ENCODE results near the gene TIMM13. TPM values are rescaled to one million over a fixed set of nuclear protein-coding genes. Genes with fewer than 3 reads are reported as not detected.
"Not testable (repeated sequence)": the region's sequence is repeated elsewhere in the genome, so short reads cannot be mapped to it uniquely, and the experiment has no call there.

TIMM13 gene
- total RNA-seq, 4 donors from 2014 or later = 34.2 to 52.8 (median 44.9) TPM

DNA sequence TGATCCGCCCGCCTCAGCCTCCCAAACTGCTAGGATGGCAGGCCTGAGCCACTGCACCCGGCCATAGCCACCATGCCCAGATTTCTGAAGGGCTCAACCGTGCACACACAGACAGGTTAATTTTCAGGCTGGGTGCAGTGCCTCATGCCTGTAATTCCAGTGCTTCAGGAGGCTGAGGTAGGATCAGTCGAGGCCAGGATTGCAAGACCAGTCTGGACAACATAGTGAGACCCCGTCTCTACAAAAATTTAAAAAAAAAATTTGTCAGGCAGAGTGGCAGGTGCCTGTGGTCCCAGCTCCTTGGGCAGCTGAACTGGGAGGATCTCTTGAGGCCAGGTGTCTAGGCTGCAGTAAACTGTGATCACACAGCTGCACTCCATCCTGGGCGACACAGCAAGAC is 7.6 kb downstream of the TIMM13 start:
- H3K4me3 ChIP-seq (ENCODE audit: low read depth, poor library complexity, severe bottlenecking) = no peak overlapping the region
- WGBS, 2 donors = 88 to 98% methylated on average over 7 of the region's 7 CpGs
- intact Hi-C loops (cut with DNase I; ENCODE audit: low total_unique reads) = no loop called here
- no peak for DNase-seq (ENCODE audit: low spot score in 2 of 2)
- TF ChIP-seq, protein P1, sequence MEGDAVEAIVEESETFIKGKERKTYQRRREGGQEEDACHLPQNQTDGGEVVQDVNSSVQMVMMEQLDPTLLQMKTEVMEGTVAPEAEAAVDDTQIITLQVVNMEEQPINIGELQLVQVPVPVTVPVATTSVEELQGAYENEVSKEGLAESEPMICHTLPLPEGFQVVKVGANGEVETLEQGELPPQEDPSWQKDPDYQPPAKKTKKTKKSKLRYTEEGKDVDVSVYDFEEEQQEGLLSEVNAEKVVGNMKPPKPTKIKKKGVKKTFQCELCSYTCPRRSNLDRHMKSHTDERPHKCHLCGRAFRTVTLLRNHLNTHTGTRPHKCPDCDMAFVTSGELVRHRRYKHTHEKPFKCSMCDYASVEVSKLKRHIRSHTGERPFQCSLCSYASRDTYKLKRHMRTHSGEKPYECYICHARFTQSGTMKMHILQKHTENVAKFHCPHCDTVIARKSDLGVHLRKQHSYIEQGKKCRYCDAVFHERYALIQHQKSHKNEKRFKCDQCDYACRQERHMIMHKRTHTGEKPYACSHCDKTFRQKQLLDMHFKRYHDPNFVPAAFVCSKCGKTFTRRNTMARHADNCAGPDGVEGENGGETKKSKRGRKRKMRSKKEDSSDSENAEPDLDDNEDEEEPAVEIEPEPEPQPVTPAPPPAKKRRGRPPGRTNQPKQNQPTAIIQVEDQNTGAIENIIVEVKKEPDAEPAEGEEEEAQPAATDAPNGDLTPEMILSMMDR (IDR thresholded peaks at IDR 0.05) = no peak
- no peak for TF ChIP-seq POLR2A (IDR thresholded peaks at IDR 0.05)

DNA sequence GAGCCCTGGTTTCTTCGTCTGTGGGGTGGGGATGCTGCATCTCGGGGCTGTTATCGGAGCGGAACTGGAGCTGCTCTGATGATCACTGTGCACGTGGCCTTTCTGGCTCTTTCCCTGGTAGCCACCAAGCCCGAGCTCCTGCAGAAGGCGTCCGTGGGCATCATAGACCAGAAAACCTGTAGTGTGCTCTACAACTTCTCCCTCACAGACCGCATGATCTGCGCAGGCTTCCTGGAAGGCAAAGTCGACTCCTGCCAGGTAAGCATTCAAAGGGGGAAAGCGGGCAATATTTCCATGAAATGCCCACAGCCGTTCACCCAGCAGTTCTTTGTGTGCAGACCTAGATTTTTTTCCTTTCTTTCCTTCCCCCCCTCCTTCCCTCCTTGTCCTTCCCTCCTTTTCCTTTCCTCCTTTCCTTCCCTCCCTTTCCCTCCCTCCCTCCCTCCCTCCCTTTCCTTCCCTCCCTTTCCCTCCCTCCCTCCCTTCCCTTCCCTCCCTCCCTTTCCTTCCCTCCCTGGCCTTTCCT is 9.4 kb downstream of the TIMM13 start:
- no peak overlapping the region for H3K4me3 ChIP-seq (ENCODE audit: low read depth, poor library complexity, severe bottlenecking)
- intact Hi-C loops (cut with DNase I; ENCODE audit: low total_unique reads) = no loop called here
- WGBS, 2 donors = 88 to 89% methylated on average over 12 to 13 of the region's 13 CpGs
- no peak for DNase-seq (ENCODE audit: low spot score in 2 of 2)
- no peak for TF ChIP-seq POLR2A (IDR thresholded peaks at IDR 0.05)
- TF ChIP-seq, protein P1 (IDR thresholded peaks at IDR 0.05) = no peak

DNA sequence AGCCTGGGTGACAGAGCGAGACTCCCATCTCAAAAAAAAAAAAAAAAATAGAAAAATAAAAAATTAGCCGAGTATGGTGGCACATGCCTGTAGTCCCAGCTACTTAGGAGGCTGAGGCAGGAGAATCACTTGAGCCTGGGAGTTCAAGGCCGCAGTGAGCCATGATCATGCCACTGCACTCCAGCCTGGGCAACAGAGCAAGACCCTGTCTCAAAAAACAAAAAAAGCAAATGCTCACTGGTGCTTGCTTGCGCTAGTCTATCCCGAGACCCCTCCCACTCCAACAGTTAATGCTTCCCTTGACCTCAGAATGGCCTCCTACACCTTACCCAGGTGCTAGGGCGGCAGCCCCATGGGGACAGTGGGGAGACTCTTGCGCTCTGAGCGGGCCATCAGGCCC is 9.9 kb downstream of the TIMM13 start:
- intact Hi-C loops (cut with DNase I; ENCODE audit: low total_unique reads); DNase-seq (ENCODE audit: low spot score in 2 of 2); H3K4me3 ChIP-seq (ENCODE audit: low read depth, poor library complexity, severe bottlenecking): not testable (repeated sequence)
- WGBS, 2 donors = 91 to 93% methylated on average over 8 of the region's 8 CpGs

DNA sequence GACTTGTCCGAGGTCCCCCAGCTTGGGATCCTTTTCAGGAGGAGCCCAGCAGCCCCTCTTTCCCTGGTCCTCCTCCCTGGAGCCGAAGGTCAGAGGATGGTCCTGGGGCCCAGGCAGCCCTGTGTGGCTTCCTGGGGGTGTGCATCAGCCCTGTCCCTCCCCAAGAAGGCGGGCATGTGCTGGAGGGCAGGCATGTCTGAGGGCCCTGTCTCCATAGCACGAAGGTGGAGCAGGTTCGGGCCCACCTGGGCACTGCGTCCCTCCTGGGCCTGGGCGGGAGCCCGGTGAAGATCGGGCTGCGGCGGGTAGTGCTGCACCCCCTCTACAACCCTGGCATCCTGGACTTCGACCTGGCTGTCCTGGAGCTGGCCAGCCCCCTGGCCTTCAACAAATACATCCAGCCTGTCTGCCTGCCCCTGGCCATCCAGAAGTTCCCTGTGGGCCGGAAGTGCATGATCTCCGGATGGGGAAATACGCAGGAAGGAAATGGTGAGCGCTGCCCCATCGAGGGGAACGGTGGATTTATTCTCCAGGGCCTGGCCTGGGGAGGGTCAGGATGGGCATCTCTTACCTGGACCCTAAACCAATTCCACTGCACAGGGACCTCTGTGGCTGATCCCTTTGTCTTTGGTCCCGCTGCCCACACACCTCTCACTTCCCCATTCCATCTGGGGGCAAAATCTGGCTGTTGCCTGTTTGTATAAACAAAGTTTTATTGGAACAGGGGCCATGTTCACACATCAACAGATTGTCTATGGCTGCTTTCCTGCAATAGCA is 10.9 kb downstream of the TIMM13 start:
- intact Hi-C loops (cut with DNase I; ENCODE audit: low total_unique reads) = no loop called here
- no peak for DNase-seq (ENCODE audit: low spot score in 2 of 2)
- TF ChIP-seq, protein P1 (IDR thresholded peaks at IDR 0.05) = no peak
- TF ChIP-seq POLR2A (IDR thresholded peaks at IDR 0.05) = no peak
- H3K4me3 ChIP-seq (ENCODE audit: low read depth, poor library complexity, severe bottlenecking) = no peak overlapping the region
- WGBS, 2 donors = 86 to 91% methylated on average over 13 to 19 of the region's 19 CpGs

DNA sequence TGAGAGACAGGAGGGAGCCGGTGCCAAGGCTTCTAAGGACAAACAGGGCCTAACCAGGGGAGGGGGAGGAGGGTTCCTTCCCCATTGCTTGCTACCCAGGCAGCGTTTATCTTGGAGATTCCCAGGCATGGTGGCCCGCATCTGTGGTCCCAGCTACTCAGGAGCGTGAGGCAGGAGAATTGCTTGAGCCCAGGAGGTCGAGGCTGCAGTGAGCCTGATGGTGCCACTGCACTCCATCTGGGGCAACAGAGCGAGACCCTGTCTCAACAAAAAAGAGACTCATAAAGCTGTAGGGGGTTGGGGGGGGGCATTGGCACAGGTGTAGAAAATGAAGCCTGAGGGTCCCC is 11.4 kb downstream of the TIMM13 start:
- 70 to 75% methylated on average over 6 of the region's 6 CpGs for WGBS, 2 donors

DNA sequence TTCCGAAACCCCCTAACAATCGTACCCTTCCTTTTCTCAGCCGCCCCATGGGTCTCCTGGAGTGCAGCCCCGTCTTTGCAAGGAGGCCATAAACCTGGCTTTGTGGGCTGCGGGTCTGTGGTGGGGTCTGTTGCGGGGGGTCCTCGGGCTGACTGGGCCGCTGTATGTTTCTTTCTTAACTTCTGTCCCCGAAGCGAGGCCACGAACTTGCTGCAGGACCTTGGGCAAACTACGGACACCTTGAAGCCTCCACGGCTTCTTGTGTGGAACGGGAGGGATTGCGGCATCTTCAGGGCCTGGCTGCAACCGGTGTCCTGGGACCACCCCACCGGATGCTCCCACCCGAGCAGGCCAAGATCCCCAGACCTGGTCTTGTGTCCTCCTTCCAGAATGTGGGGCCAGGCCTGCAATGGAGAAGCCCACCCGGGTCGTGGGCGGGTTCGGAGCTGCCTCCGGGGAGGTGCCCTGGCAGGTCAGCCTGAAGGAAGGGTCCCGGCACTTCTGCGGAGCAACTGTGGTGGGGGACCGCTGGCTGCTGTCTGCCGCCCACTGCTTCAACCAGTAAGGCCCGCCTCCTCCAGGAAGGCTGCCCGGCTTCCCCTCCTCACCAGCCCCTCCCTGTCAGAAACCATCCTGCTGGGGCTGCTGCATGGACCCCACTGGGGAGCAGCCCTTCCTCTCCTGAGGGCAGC is 12.0 kb downstream of the TIMM13 start:
- DNase-seq (ENCODE audit: low spot score in 2 of 2) = no peak
- TF ChIP-seq, protein P1 (IDR thresholded peaks at IDR 0.05) = no peak
- no peak for TF ChIP-seq POLR2A (IDR thresholded peaks at IDR 0.05)
- intact Hi-C loops (cut with DNase I; ENCODE audit: low total_unique reads) = no loop called here
- WGBS, 2 donors = 82 to 91% methylated on average over 12 to 29 of the region's 29 CpGs
- H3K4me3 ChIP-seq (ENCODE audit: low read depth, poor library complexity, severe bottlenecking) = no peak overlapping the region

More for the DNA sequence above, 11.4 kb downstream of the TIMM13 start:
- intact Hi-C loops (cut with DNase I; ENCODE audit: low total_unique reads) = no loop called here
- no peak overlapping the region for H3K4me3 ChIP-seq (ENCODE audit: low read depth, poor library complexity, severe bottlenecking)
- DNase-seq (ENCODE audit: low spot score in 2 of 2) = no peak
- TF ChIP-seq, protein P1 (IDR thresholded peaks at IDR 0.05) = no peak
- TF ChIP-seq POLR2A (IDR thresholded peaks at IDR 0.05) = no peak

Data from lower leg skin (tissue), 4 donors.